Choroid plexus epithelial cell (primary cell): ENCODE measurements around the gene SLC26A4.

Source experiments
- DNase-seq: peaks from one replicate; pipeline ENCODE4 v3.0.0-alpha.2; 2010; ENCODE audit warnings: low read depth
- H3K4me3 ChIP-seq: 2 replicates; pipeline ENCODE4 v1.5.1; 2011; ENCODE audit warnings: low read depth, mild to moderate bottlenecking, control low read depth, low read length, moderate library complexity
- CTCF ChIP-seq: conservative IDR thresholded peaks from 2 replicates; pipeline ENCODE4 v1.5.1; 2011; ENCODE audit warnings: low read depth, mild to moderate bottlenecking, control low read depth, inconsistent platforms, low read length, moderate library complexity

The SLC26A4 gene

GRCh38 chr7:107667341-107667740 lies 6.7 kb downstream of the SLC26A4 start:
- TF ChIP-seq CTCF: no peak
- no peak for DNase-seq
- no peak overlapping the region for H3K4me3 ChIP-seq

- DNase-seq: no peak
- no peak for TF ChIP-seq CTCF
- no peak overlapping the region for H3K4me3 ChIP-seq
Observed at GRCh38 chr7:107668296-107668695, 7.7 kb downstream of the SLC26A4 start.

- DNase-seq: no peak
- TF ChIP-seq CTCF: no peak
- no peak overlapping the region for H3K4me3 ChIP-seq
Observed at GRCh38 chr7:107672183-107672582, 11.6 kb downstream of the SLC26A4 start.

GRCh38 chr7:107676249-107676648 lies 15.6 kb downstream of the SLC26A4 start:
- TF ChIP-seq CTCF: no peak
- no peak overlapping the region for H3K4me3 ChIP-seq
- no peak for DNase-seq

- H3K4me3 ChIP-seq: no peak overlapping the region
- no peak for DNase-seq
- TF ChIP-seq CTCF: no peak
Observed at GRCh38 chr7:107678110-107678753, 17.6 kb downstream of the SLC26A4 start.

- no peak for TF ChIP-seq CTCF
- DNase-seq: no peak
Observed at GRCh38 chr7:107680478-107680877, 19.9 kb downstream of the SLC26A4 start.

GRCh38 chr7:107682886-107683285 lies 22.3 kb downstream of the SLC26A4 start:
- no peak for TF ChIP-seq CTCF
- no peak overlapping the region for H3K4me3 ChIP-seq
- DNase-seq: no peak

More at GRCh38 chr7:107680478-107680877, 19.9 kb downstream of the SLC26A4 start:
- H3K4me3 ChIP-seq: no peak overlapping the region
